Fibroblast of gingiva (primary cell): ENCODE measurements around the gene BSCL2.
"Not testable (repeated sequence)": the region's sequence is repeated elsewhere in the genome, so short reads cannot be mapped to it uniquely, and the experiment has no call there.

Experiments
- DNase-seq: peaks from one replicate; pipeline ENCODE4 v3.0.0-alpha.2; 2011; ENCODE audit warnings: low read depth

BSCL2 gene

GRCh38 chr11:62656796-62657429 lies 50.3 kb downstream of the BSCL2 start:
- DNase-seq, result no peak

- DNase-seq, result no peak
These were observed 52.9 kb downstream of the BSCL2 start for GRCh38 chr11:62654297-62654696.

- DNase-seq, result no peak
These were observed 54.8 kb downstream of the BSCL2 start for GRCh38 chr11:62652161-62653006.

GRCh38 chr11:62650283-62650682 lies 56.9 kb downstream of the BSCL2 start:
- DNase-seq, result not testable (repeated sequence)

GRCh38 chr11:62649486-62649885 lies 57.7 kb downstream of the BSCL2 start:
- DNase-seq, result no peak

- DNase-seq, result no peak
These were observed 58.3 kb downstream of the BSCL2 start for GRCh38 chr11:62648967-62649364.

- no peak for DNase-seq
These were observed 58.8 kb downstream of the BSCL2 start for GRCh38 chr11:62648185-62648966.

- no peak for DNase-seq
These were observed 59.6 kb downstream of the BSCL2 start for GRCh38 chr11:62647609-62648005.

GRCh38 chr11:62646825-62647608 lies 60.2 kb downstream of the BSCL2 start:
- DNase-seq, result no peak

- peak; percentile 97 for DNase-seq
These were observed 61.0 kb downstream of the BSCL2 start, which contains the start of gene GANAB for GRCh38 chr11:62645946-62646824. Gene GANAB (minus strand): TSS chr11:62646613. CDS start chr11:62646599, 14 bp downstream.

- DNase-seq, result no peak
These were observed 61.6 kb downstream of the BSCL2 start for GRCh38 chr11:62645671-62645945.

- DNase-seq, result no peak
These were observed 63.0 kb downstream of the BSCL2 start for GRCh38 chr11:62644220-62644619.
